Measurements from ENCODE around the gene TMEM121B.

Gene TMEM121B

GRCh38 chr22:17091851-17092250, 29.3 kb downstream of the TMEM121B start:
- no peak for DNase-seq (ENCODE audit: low read depth)

GRCh38 chr22:17090550-17090949, 30.6 kb downstream of the TMEM121B start:
- DNase-seq (ENCODE audit: low read depth): no peak

GRCh38 chr22:17087498-17088131, 33.5 kb downstream of the TMEM121B start:
- no peak for DNase-seq (ENCODE audit: low read depth)

- DNase-seq (ENCODE audit: low read depth): no peak
Measured at GRCh38 chr22:17086788-17087497, 34.2 kb downstream of the TMEM121B start.

- no peak for DNase-seq (ENCODE audit: low read depth)
Measured at GRCh38 chr22:17086296-17086695, 34.9 kb downstream of the TMEM121B start.

- no peak for DNase-seq (ENCODE audit: low read depth)
Measured at GRCh38 chr22:17085277-17086181, 35.6 kb downstream of the TMEM121B start.

- peak; percentile 85 for DNase-seq (ENCODE audit: low read depth)
Measured at GRCh38 chr22:17084554-17085276, 36.4 kb downstream of the TMEM121B start, which contains the start of gene IL17RA. Gene IL17RA, plus strand, starts transcription at chr22:17085000. Its CDS starts 92 bp downstream, at chr22:17085092.

GRCh38 chr22:17083811-17084441, 37.2 kb downstream of the TMEM121B start:
- no peak for DNase-seq (ENCODE audit: low read depth)

GRCh38 chr22:17083255-17083654, 37.9 kb downstream of the TMEM121B start:
- no peak for DNase-seq (ENCODE audit: low read depth)

- DNase-seq (ENCODE audit: low read depth): no peak
Measured at GRCh38 chr22:17079572-17079971, 41.6 kb downstream of the TMEM121B start.

- DNase-seq (ENCODE audit: low read depth): no peak
Measured at GRCh38 chr22:17077255-17077654, 43.9 kb downstream of the TMEM121B start.

- no peak for DNase-seq (ENCODE audit: low read depth)
Measured at GRCh38 chr22:17074648-17075002, 46.5 kb downstream of the TMEM121B start.

GRCh38 chr22:17072877-17073276, 48.3 kb downstream of the TMEM121B start:
- DNase-seq (ENCODE audit: low read depth): no peak
